Articular chondrocyte of knee joint (primary cell): ENCODE results near the gene ZNF23. TPM values are rescaled to one million over a fixed set of nuclear protein-coding genes. Genes with fewer than 3 reads are reported as not detected.

Source experiments
- total RNA-seq: library from RNA; depleted of rRNA; stranded (reverse); fragments of >200 nt; gene quantifications from 2 replicates; pipeline ENCODE4 v1.2.3, GENCODE V29; 2012

Gene ZNF23
- total RNA-seq = 10.8 and 11.1 TPM in 2 replicates

GRCh38 chr16:71461686-71462648 is at the start of gene ZNF23:
TSS of gene ZNF23 (minus strand) at chr16:71462247. CDS start at chr16:71456796, 5,451 bp downstream.

GRCh38 chr16:71489122-71489521 is 27.1 kb upstream of the ZNF23 start, which contains the start of gene ZNF19:
TSS of gene ZNF19 (minus strand) at chr16:71489324. CDS start at chr16:71482114, 7,210 bp downstream.

GRCh38 chr16:71442051-71442440 is 20.0 kb downstream of the ZNF23 start, which contains the start of gene TLE7:
TSS of gene TLE7 (minus strand) at chr16:71442054. CDS start at chr16:71433324, 8,730 bp downstream.

Other genes starting within 250 kb of the ZNF23 start
- gene HYDIN, start 231.5 kb downstream of the ZNF23 start, total RNA-seq = 4.2 and 5.6 TPM in 2 replicates
- gene CMTR2, start 172.8 kb downstream of the ZNF23 start, total RNA-seq = 42.7 and 45.3 TPM in 2 replicates
- 0.43 and 0.78 TPM in 2 replicates for gene CALB2, start 103.5 kb downstream of the ZNF23 start, total RNA-seq
- gene TLE7, start 20.2 kb downstream of the ZNF23 start, total RNA-seq = not detected in 2 replicates
- gene ZNF19, start 27.1 kb upstream of the ZNF23 start, total RNA-seq = 4.9 and 6.4 TPM in 2 replicates
- 0.22 and 0.26 TPM in 2 replicates for gene CHST4, start 64.2 kb upstream of the ZNF23 start, total RNA-seq
- not detected in 2 replicates for gene TAT, start 114.8 kb upstream of the ZNF23 start, total RNA-seq
- gene MARVELD3, start 163.9 kb upstream of the ZNF23 start, total RNA-seq = 0.11 TPM in 1 of 2 replicates, not detected in the other